ENCODE measurements around the gene SOX5. TPM values are rescaled to one million over a fixed set of nuclear protein-coding genes. Genes with fewer than 3 reads are reported as not detected.

The SOX5 gene
- total and polyA plus RNA-seq, 9 of the 15 experiments (the other 6 are each of a cell fraction or from before 2014, with no cell fraction given) = 8.3 to 16.5 (median 11.9) TPM

DNA sequence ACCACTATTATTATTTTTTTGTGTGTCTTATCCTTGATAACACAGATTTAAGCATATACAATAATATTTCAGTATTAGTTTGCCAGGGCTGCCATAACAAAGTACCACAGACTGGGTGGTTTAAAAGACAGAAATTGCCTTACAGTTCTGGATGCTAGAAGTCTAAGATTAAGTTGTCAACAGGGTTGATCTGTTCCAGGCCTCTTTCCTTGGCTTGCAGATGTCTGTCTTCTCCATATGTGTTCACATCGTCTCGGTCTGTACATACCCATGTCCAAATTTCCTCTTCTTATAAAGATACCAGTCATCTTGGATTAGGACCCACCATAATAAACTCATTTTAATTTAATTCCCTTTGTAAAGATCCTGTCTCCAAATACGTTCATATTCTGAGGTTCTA lies 204.8 kb downstream of the SOX5 start (continued):
- TF ChIP-seq, protein P1, sequence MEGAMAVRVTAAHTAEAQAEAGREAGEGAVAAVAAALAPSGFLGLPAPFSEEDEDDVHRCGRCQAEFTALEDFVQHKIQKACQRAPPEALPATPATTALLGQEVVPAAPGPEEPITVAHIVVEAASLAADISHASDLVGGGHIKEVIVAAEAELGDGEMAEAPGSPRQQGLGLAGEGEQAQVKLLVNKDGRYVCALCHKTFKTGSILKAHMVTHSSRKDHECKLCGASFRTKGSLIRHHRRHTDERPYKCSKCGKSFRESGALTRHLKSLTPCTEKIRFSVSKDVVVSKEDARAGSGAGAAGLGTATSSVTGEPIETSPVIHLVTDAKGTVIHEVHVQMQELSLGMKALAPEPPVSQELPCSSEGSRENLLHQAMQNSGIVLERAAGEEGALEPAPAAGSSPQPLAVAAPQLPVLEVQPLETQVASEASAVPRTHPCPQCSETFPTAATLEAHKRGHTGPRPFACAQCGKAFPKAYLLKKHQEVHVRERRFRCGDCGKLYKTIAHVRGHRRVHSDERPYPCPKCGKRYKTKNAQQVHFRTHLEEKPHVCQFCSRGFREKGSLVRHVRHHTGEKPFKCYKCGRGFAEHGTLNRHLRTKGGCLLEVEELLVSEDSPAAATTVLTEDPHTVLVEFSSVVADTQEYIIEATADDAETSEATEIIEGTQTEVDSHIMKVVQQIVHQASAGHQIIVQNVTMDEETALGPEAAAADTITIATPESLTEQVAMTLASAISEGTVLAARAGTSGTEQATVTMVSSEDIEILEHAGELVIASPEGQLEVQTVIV (CRISPR knock-in tag; IDR thresholded peaks at IDR 0.05; ENCODE audit: borderline replicate concordance) = no peak
- TF ChIP-seq, protein P2, sequence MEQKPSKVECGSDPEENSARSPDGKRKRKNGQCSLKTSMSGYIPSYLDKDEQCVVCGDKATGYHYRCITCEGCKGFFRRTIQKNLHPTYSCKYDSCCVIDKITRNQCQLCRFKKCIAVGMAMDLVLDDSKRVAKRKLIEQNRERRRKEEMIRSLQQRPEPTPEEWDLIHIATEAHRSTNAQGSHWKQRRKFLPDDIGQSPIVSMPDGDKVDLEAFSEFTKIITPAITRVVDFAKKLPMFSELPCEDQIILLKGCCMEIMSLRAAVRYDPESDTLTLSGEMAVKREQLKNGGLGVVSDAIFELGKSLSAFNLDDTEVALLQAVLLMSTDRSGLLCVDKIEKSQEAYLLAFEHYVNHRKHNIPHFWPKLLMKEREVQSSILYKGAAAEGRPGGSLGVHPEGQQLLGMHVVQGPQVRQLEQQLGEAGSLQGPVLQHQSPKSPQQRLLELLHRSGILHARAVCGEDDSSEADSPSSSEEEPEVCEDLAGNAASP (IDR thresholded peaks at IDR 0.05) = no peak
- no peak for TF ChIP-seq POU5F1 (IDR thresholded peaks at IDR 0.05; ENCODE audit: borderline replicate concordance, low read depth, low read length, partially characterized antibody)
- no peak for TF ChIP-seq POLR2AphosphoS2 (IDR thresholded peaks at IDR 0.05; ENCODE audit: low read length)
- TF ChIP-seq ZNF354B (CRISPR knock-in tag; IDR thresholded peaks at IDR 0.05) = no peak
- TF ChIP-seq FOXA1 (IDR thresholded peaks at IDR 0.05; ENCODE audit: borderline replicate concordance) = no peak

DNA sequence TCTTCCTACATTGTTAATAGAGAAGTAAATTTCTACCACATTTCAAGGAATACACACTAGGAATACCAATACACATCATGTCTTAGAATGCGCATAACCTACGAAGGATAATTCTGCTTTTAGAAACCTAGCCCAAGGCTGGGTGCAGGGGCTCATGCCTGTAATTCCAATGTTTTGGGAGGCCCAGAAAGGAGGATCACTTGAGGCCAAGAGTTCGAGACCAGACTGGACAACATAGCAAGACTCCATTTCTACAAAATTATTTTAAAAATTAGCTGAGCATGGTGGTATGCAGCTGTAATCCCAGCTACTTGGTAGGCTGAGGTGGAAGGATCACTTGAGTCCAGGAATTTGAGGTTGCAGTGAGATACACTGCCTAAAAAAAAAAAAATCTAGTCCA lies 206.9 kb downstream of the SOX5 start:
- in situ Hi-C loops (cut with MboI) (no loop called here), intact Hi-C loops (cut with micrococcal nuclease) (no loop called here)
- no peaks in the 10 kb centered on the region for H3K27me3 ChIP-seq (ENCODE audit: control insufficient read depth in 2 of 2, insufficient read depth in 2 of 2, low read length in 2 of 2)
- no peaks in the 10 kb centered on the region; a peak in 1 of 5 replicates for H3K4me1 ChIP-seq (replicated peaks in 1 of 2; ENCODE audit: control insufficient read depth in 2 of 2, insufficient read depth in 2 of 2, low read length in 2 of 2)
- ChIA-PET CTCF (ENCODE audit: low intra/inter-chr PET ratio) (no interaction called here), POLR2A (interaction anchor here (0.6 kb wide), 2 partner anchors 21 to 39 kb away, joined by 3 to 5 read pairs; no protein-coding TSS in a partner anchor)
- H3K4me2 ChIP-seq (ENCODE audit: insufficient read depth, low read length) = no peak overlapping the region
- BruUV-seq (replicated peaks) = no TSS peak
- no peaks in the 10 kb centered on the region for H3K79me2 ChIP-seq (ENCODE audit: control insufficient read depth, insufficient read depth, low read length)
- H3K9me3 ChIP-seq (replicated peaks; ENCODE audit: control insufficient read depth, insufficient read depth, low read depth, low read length) = 0 out of 2 replicates have a peak, but pooled peaks cover 3% of the 10 kb centered on the region
- FAIRE-seq = no peak
- no peaks in the 10 kb centered on the region for H3K36me3 ChIP-seq (ENCODE audit: control insufficient read depth, insufficient read depth, low read length)
- no peak for ATAC-seq
- 87% methylated on average over 3 of the region's 3 CpGs for WGBS (ENCODE audit: insufficient coverage, low coverage, missing lambda C conversion rate)
- no peaks in the 10 kb centered on the region for H4K20me1 ChIP-seq (replicated peaks; ENCODE audit: control insufficient read depth, insufficient read depth, low read length)
- H3K9ac ChIP-seq (ENCODE audit: insufficient read depth in 1 of 2, low read depth in 2 of 2, low read length in 2 of 2) = no peak overlapping the region
- H2AFZ ChIP-seq (ENCODE audit: low read depth, low read length) = no peak overlapping the region
- DNase-seq (ENCODE audit: extremely low read depth in 1 of 4, low spot score in 3 of 4) = no peak
- no peak overlapping the region for H3K27ac ChIP-seq (ENCODE audit: extremely low read depth, low read depth, low read length)
- no peaks in the 10 kb centered on the region for H3K9me1 ChIP-seq (ENCODE audit: control insufficient read depth, insufficient read depth, low read length)
- H3K4me3 ChIP-seq = no peak overlapping the region
- no peak for TF ChIP-seq ZEB2 (IDR thresholded peaks at IDR 0.05)
- TF ChIP-seq, protein P3, sequence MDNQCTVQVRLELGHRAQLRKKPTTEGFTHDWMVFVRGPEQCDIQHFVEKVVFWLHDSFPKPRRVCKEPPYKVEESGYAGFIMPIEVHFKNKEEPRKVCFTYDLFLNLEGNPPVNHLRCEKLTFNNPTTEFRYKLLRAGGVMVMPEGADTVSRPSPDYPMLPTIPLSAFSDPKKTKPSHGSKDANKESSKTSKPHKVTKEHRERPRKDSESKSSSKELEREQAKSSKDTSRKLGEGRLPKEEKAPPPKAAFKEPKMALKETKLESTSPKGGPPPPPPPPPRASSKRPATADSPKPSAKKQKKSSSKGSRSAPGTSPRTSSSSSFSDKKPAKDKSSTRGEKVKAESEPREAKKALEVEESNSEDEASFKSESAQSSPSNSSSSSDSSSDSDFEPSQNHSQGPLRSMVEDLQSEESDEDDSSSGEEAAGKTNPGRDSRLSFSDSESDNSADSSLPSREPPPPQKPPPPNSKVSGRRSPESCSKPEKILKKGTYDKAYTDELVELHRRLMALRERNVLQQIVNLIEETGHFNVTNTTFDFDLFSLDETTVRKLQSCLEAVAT (IDR thresholded peaks at IDR 0.05) = no peak
- no peak for TF ChIP-seq ASH1L (IDR thresholded peaks at IDR 0.05; ENCODE audit: borderline replicate concordance, low read depth, partially characterized antibody)
- TF ChIP-seq, protein P4, sequence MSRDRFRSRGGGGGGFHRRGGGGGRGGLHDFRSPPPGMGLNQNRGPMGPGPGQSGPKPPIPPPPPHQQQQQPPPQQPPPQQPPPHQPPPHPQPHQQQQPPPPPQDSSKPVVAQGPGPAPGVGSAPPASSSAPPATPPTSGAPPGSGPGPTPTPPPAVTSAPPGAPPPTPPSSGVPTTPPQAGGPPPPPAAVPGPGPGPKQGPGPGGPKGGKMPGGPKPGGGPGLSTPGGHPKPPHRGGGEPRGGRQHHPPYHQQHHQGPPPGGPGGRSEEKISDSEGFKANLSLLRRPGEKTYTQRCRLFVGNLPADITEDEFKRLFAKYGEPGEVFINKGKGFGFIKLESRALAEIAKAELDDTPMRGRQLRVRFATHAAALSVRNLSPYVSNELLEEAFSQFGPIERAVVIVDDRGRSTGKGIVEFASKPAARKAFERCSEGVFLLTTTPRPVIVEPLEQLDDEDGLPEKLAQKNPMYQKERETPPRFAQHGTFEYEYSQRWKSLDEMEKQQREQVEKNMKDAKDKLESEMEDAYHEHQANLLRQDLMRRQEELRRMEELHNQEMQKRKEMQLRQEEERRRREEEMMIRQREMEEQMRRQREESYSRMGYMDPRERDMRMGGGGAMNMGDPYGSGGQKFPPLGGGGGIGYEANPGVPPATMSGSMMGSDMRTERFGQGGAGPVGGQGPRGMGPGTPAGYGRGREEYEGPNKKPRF (IDR thresholded peaks at IDR 0.05; ENCODE audit: low read depth, low read length) = no peak
- 0 out of 2 replicates have a peak, but pooled peaks have one; percentile 27 for TF ChIP-seq BCOR (IDR thresholded peaks at IDR 0.05)
- TF ChIP-seq ZNF431 (CRISPR knock-in tag; IDR thresholded peaks at IDR 0.05) = no peak
- TF ChIP-seq MCM7 (IDR thresholded peaks at IDR 0.05) = no peak
- TF ChIP-seq ZNF444 (CRISPR knock-in tag; IDR thresholded peaks at IDR 0.05) = no peak
- no peak for TF ChIP-seq ZNF778 (CRISPR knock-in tag; IDR thresholded peaks at IDR 0.05)
- TF ChIP-seq BRD9 (IDR thresholded peaks at IDR 0.05; ENCODE audit: low read depth, partially characterized antibody) = no peak
